ENCODE results near the gene SPPL3.

The SPPL3 gene

GRCh38 chr12:120892265-120892664 is 11.9 kb downstream of the SPPL3 start:
- no peak for DNase-seq
- no peaks in the 10 kb centered on the region for H3K27me3 ChIP-seq (ENCODE audit: insufficient read depth, low read length, poor library complexity)
- peaks cover 8% of the 10 kb centered on the region for H3K79me2 ChIP-seq (ENCODE audit: control insufficient read depth, insufficient read depth, low read length)
- no peak overlapping the region for H2BK5ac ChIP-seq (ENCODE audit: low read length)
- no peak overlapping the region for H3K4me3 ChIP-seq (ENCODE audit: low read length)
- H3K79me1 ChIP-seq (ENCODE audit: low read length): peaks cover 7% of the 10 kb centered on the region
- no peak overlapping the region for H2AK5ac ChIP-seq (ENCODE audit: low read length)
- peaks cover 4% of the 10 kb centered on the region for H3K4me1 ChIP-seq (ENCODE audit: control insufficient read depth, low read depth, low read length)
- no peak overlapping the region for H3K4ac ChIP-seq (ENCODE audit: low read depth, low read length)
- H3K9ac ChIP-seq (ENCODE audit: low read length): no peak overlapping the region
- no peak overlapping the region for H3K18ac ChIP-seq (ENCODE audit: low read length)
- WGBS (ENCODE audit: extremely low coverage, insufficient coverage, low lambda C conversion rate): no CpG with 5 or more reads among the region's 5 CpGs
- no peak overlapping the region for H4K5ac ChIP-seq (ENCODE audit: low read length)
- H2BK120ac ChIP-seq (ENCODE audit: low read depth, low read length): no peak overlapping the region
- no peak overlapping the region for H3K4me2 ChIP-seq (ENCODE audit: low read length)
- H3K23ac ChIP-seq (ENCODE audit: low read length): no peak overlapping the region
- H3K27ac ChIP-seq (ENCODE audit: low read depth, low read length): no peak overlapping the region
- no peak overlapping the region for H3K56ac ChIP-seq (ENCODE audit: low read length)
- no peaks in the 10 kb centered on the region for H3K36me3 ChIP-seq (ENCODE audit: control insufficient read depth, insufficient read depth, low read length)
- H2BK15ac ChIP-seq (replicated peaks; ENCODE audit: low read depth): no peak overlapping the region
- no peak overlapping the region for H4K8ac ChIP-seq (ENCODE audit: low read depth, low read length)

GRCh38 chr12:120890963-120891362 is 13.2 kb downstream of the SPPL3 start:
- Histone ChIP-seq H3K23ac (ENCODE audit: low read length) (no peak overlapping the region), H3K79me2 (ENCODE audit: control insufficient read depth, insufficient read depth, low read length) (peaks cover 12% of the 10 kb centered on the region)
- no CpG with 5 or more reads among the region's 2 CpGs for WGBS (ENCODE audit: extremely low coverage, insufficient coverage, low lambda C conversion rate)

GRCh38 chr12:120887253-120888043 is 16.7 kb downstream of the SPPL3 start:
- Histone ChIP-seq H3K9ac (ENCODE audit: low read length) (no peak overlapping the region), H3K4ac (ENCODE audit: low read depth, low read length) (no peak overlapping the region), H3K79me1 (ENCODE audit: low read length) (peaks cover 6% of the 10 kb centered on the region)

More at GRCh38 chr12:120890963-120891362, 13.2 kb downstream of the SPPL3 start:
- Histone ChIP-seq H3K4me3 (ENCODE audit: low read length) (no peak overlapping the region), H2BK15ac (replicated peaks; ENCODE audit: low read depth) (no peak overlapping the region), H3K4ac (ENCODE audit: low read depth, low read length) (no peak overlapping the region), H3K56ac (ENCODE audit: low read length) (no peak overlapping the region), H2AK5ac (ENCODE audit: low read length) (no peak overlapping the region), H3K79me1 (ENCODE audit: low read length) (peaks cover 7% of the 10 kb centered on the region), H3K4me1 (ENCODE audit: control insufficient read depth, low read depth, low read length) (peaks cover 4% of the 10 kb centered on the region), H3K18ac (ENCODE audit: low read length) (no peak overlapping the region), H3K27me3 (ENCODE audit: insufficient read depth, low read length, poor library complexity) (no peaks in the 10 kb centered on the region), H3K27ac (ENCODE audit: low read depth, low read length) (no peak overlapping the region), H3K4me2 (ENCODE audit: low read length) (no peak overlapping the region), H4K5ac (ENCODE audit: low read length) (no peak overlapping the region), H3K36me3 (ENCODE audit: control insufficient read depth, insufficient read depth, low read length) (no peaks in the 10 kb centered on the region), H3K9ac (ENCODE audit: low read length) (no peak overlapping the region), H2BK5ac (ENCODE audit: low read length) (no peak overlapping the region), H2BK120ac (ENCODE audit: low read depth, low read length) (no peak overlapping the region), H4K8ac (ENCODE audit: low read depth, low read length) (no peak overlapping the region)
- no peak for DNase-seq

DNA sequence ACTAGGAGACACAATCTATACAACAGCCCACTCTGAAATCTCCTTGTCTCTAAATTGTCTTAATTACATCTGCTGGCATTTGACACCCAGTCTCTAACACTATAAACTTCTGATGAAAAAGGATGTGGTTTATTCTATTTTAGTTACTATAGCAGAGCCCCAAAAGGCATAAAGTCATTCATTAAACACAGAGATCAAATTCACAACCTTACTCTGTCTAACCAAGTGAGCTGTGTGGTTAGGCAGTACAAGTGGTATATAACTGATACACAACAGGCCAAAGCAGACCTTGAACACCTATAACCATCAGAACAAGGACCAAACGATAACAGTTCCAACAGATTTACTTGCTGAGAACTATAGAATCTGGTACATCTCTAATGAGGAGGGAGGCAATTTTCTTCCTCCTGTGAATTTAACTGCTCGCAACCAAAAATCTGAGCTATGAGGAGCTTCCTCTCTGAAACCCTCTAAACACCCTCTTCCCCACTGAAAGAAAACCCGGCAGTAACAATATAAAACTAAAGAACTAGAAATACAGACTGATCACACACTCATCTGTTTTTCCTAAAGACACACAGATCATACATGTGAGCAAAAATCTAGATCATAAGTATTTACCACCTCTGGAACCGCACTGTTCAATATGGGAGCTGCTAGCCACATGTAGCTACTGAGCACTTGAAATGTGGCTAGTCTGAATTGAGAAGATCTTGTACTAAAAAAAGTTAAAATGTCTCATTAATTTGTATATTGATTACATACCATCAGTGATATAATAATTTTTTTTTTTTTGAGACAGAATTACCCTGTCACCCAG is 17.7 kb downstream of the SPPL3 start:
- no peak overlapping the region for H2BK120ac ChIP-seq (ENCODE audit: low read depth, low read length)
- H3K4me2 ChIP-seq (ENCODE audit: low read length): no peak overlapping the region
- no peak overlapping the region for H2BK5ac ChIP-seq (ENCODE audit: low read length)
- no peaks in the 10 kb centered on the region for H3K36me3 ChIP-seq (ENCODE audit: control insufficient read depth, insufficient read depth, low read length)
- H3K27me3 ChIP-seq (ENCODE audit: insufficient read depth, low read length, poor library complexity): no peaks in the 10 kb centered on the region
- H4K5ac ChIP-seq (ENCODE audit: low read length): no peak overlapping the region
- H2AK5ac ChIP-seq (ENCODE audit: low read length): no peak overlapping the region
- no peak overlapping the region for H4K8ac ChIP-seq (ENCODE audit: low read depth, low read length)
- H3K79me1 ChIP-seq (ENCODE audit: low read length): peaks cover 6% of the 10 kb centered on the region
- H3K4me3 ChIP-seq (ENCODE audit: low read length): no peak overlapping the region
- no peak overlapping the region for H3K9ac ChIP-seq (ENCODE audit: low read length)
- WGBS (ENCODE audit: extremely low coverage, insufficient coverage, low lambda C conversion rate): no CpG with 5 or more reads among the region's 4 CpGs
- peaks cover 12% of the 10 kb centered on the region for H3K79me2 ChIP-seq (ENCODE audit: control insufficient read depth, insufficient read depth, low read length)
- no peak overlapping the region for H3K56ac ChIP-seq (ENCODE audit: low read length)
- no peak overlapping the region for H3K23ac ChIP-seq (ENCODE audit: low read length)
- no peak for DNase-seq
- no peak overlapping the region for H2BK15ac ChIP-seq (replicated peaks; ENCODE audit: low read depth)
- H3K18ac ChIP-seq (ENCODE audit: low read length): no peak overlapping the region
- no peak overlapping the region for H3K4ac ChIP-seq (ENCODE audit: low read depth, low read length)
- H3K27ac ChIP-seq (ENCODE audit: low read depth, low read length): no peak overlapping the region
- peaks cover 9% of the 10 kb centered on the region for H3K4me1 ChIP-seq (ENCODE audit: control insufficient read depth, low read depth, low read length)

More at GRCh38 chr12:120887253-120888043, 16.7 kb downstream of the SPPL3 start:
- Histone ChIP-seq H3K23ac (ENCODE audit: low read length) (no peak overlapping the region), H2BK15ac (replicated peaks; ENCODE audit: low read depth) (no peak overlapping the region), H3K27ac (ENCODE audit: low read depth, low read length) (no peak overlapping the region), H3K79me2 (ENCODE audit: control insufficient read depth, insufficient read depth, low read length) (peaks cover 12% of the 10 kb centered on the region), H3K4me2 (ENCODE audit: low read length) (no peak overlapping the region), H3K4me1 (ENCODE audit: control insufficient read depth, low read depth, low read length) (peaks cover 9% of the 10 kb centered on the region), H2BK5ac (ENCODE audit: low read length) (no peak overlapping the region), H4K8ac (ENCODE audit: low read depth, low read length) (no peak overlapping the region), H3K18ac (ENCODE audit: low read length) (no peak overlapping the region), H4K5ac (ENCODE audit: low read length) (no peak overlapping the region), H3K4me3 (ENCODE audit: low read length) (no peak overlapping the region), H3K36me3 (ENCODE audit: control insufficient read depth, insufficient read depth, low read length) (no peaks in the 10 kb centered on the region), H3K27me3 (ENCODE audit: insufficient read depth, low read length, poor library complexity) (no peaks in the 10 kb centered on the region), H3K56ac (ENCODE audit: low read length) (no peak overlapping the region), H2AK5ac (ENCODE audit: low read length) (no peak overlapping the region), H2BK120ac (ENCODE audit: low read depth, low read length) (no peak overlapping the region)
- DNase-seq: no peak
- WGBS (ENCODE audit: extremely low coverage, insufficient coverage, low lambda C conversion rate): no CpG with 5 or more reads among the region's 5 CpGs

- Histone ChIP-seq H3K9ac (ENCODE audit: low read length) (no peak overlapping the region), H3K36me3 (ENCODE audit: control insufficient read depth, insufficient read depth, low read length) (no peaks in the 10 kb centered on the region), H3K79me2 (ENCODE audit: control insufficient read depth, insufficient read depth, low read length) (peaks cover 12% of the 10 kb centered on the region), H3K23ac (ENCODE audit: low read length) (no peak overlapping the region), H3K4ac (ENCODE audit: low read depth, low read length) (no peak overlapping the region), H2BK5ac (ENCODE audit: low read length) (no peak overlapping the region), H3K4me3 (ENCODE audit: low read length) (no peak overlapping the region), H4K5ac (ENCODE audit: low read length) (no peak overlapping the region), H3K79me1 (ENCODE audit: low read length) (peaks cover 6% of the 10 kb centered on the region), H3K4me2 (ENCODE audit: low read length) (no peak overlapping the region), H3K27me3 (ENCODE audit: insufficient read depth, low read length, poor library complexity) (no peaks in the 10 kb centered on the region), H3K27ac (ENCODE audit: low read depth, low read length) (no peak overlapping the region), H3K4me1 (ENCODE audit: control insufficient read depth, low read depth, low read length) (peaks cover 5% of the 10 kb centered on the region), H4K8ac (ENCODE audit: low read depth, low read length) (no peak overlapping the region), H2BK120ac (ENCODE audit: low read depth, low read length) (no peak overlapping the region), H2BK15ac (replicated peaks; ENCODE audit: low read depth) (no peak overlapping the region), H3K18ac (ENCODE audit: low read length) (no peak overlapping the region), H3K56ac (ENCODE audit: low read length) (no peak overlapping the region), H2AK5ac (ENCODE audit: low read length) (no peak overlapping the region)
- WGBS (ENCODE audit: extremely low coverage, insufficient coverage, low lambda C conversion rate): no CpG with 5 or more reads among the region's 2 CpGs
- DNase-seq: no peak
These were observed 18.6 kb downstream of the SPPL3 start for GRCh38 chr12:120885521-120885920.
